NCI-H146 (cell line): ENCODE measurements around the gene RARS2.

Source experiments
- DNase-seq: peaks from one replicate; lab custom pipeline; 2025; lab: John Stamatoyannopoulos, UW

RARS2 gene

DNA sequence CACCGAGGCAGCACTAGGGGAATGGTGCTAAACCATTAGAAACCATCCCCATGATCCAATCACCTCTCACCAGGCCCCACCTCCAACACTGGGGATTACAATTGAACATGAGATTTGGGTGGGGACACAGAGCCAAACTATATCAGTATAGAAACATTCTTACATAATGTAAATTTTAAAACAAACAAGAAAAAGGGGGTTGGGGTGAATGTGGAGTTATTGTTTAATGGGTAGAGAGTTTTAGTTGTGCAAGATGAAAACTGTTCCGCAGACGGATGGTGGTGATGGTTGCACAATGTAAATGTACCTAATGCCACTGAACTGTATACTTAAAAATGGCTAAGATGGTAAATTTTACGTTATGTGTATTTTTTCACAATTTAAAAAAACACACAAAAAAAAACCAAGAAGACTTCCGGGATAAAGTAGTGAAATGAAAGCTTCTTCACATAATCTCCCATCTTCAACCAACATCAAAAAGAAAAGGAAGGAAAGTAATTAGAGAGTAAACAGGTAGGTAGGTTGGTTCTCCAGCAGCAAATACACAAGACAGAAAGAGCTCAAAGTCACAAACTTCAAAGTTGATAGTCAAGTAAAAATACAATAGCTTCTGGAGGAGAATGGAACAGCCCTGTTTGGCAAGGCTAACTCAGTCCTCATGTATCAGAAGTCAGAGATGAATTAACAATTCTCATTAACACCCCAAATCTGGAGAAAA is 16.3 kb downstream of the RARS2 start:
- DNase-seq: no peak

DNA sequence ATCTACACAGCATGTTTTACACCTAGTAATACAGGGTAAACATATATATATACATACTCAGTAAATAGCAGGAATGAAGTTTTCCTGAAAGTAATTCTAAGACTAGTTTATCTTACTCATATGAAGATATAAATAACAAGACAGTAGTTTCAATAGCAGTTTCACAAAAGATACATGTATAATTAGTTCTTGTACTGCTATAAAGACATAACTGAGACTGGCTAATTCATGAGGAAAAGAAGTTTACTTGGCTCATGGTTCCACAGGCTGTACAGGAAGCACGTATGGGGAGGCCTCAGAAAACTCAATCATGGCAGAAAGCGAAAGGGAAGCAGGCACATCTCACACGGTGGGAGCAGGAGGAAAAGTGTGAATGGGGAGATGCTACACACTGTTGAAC is 16.9 kb downstream of the RARS2 start:
- DNase-seq: no peak

DNA sequence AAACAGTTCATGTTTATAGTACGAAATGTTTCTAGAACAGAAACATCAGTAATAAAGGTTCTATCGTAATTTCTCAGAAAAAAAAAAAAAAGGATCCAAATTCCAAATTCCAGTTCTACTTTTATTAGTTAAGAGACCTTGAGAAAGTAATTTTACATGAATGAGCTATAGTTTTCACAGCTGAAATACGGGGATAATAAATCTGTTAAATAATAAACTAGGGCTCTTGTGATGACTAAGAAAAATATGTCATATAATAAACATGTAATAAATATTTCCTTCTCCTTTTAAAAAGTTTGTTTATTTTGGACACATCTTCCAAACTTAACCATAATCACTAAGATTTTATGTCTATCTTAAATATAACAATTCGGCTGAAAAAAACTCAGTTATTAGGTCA is 17.8 kb downstream of the RARS2 start:
- DNase-seq: no peak

DNA sequence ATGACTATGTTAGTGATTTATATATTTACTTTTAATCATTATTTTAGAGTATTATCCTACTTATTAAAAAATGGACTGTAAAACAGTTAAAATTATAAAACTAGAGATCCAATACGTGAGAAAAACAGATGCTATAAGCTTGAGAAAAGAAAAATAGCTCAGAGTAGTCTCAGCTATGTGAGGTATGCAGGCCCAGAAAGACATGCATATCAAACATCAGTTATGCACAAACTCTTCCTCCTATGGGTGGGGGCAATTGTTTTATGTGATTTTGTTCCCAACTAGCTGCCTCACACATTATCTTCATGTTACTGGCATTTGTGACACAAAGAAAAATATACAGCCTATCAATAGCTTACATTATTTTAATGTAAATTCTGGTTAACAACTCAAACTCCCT is 28.8 kb downstream of the RARS2 start:
- no peak for DNase-seq

DNA sequence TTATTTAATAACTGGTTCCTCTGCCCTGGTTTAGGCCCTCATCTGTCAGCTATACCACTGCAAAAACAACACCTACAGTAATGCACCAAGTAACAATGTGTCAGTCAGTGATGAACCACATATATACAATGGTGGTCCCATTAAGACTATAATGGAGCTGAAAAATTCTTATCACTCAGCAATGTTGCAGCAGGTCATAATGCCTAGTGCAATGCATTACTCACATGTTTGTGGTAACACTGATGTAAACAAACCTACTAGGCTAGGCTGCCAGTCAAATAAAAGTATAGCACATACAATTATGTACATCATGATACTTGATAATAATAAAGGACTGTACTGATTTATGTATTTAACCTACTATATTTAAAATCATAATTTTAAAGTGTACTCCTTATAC is 31.3 kb downstream of the RARS2 start:
- no peak for DNase-seq

DNA sequence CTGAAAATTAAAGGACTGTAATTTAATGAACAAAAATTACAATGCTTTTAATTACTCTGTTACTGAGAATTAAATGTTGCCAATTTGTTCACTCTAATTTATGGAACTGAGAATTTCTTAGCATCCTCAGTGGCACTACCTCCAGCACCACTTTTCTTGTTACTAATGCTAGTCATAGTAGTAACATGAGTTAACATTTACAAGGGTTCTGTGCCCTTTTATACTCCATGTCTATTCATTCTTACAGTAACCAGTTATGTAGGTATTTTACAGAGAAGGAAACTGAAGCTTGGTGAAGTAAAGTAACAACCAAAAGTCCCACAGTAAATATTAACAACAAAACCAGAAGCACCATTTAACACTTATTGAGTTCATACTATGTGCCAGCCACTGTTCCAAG is 34.3 kb downstream of the RARS2 start:
- DNase-seq: no peak

DNA sequence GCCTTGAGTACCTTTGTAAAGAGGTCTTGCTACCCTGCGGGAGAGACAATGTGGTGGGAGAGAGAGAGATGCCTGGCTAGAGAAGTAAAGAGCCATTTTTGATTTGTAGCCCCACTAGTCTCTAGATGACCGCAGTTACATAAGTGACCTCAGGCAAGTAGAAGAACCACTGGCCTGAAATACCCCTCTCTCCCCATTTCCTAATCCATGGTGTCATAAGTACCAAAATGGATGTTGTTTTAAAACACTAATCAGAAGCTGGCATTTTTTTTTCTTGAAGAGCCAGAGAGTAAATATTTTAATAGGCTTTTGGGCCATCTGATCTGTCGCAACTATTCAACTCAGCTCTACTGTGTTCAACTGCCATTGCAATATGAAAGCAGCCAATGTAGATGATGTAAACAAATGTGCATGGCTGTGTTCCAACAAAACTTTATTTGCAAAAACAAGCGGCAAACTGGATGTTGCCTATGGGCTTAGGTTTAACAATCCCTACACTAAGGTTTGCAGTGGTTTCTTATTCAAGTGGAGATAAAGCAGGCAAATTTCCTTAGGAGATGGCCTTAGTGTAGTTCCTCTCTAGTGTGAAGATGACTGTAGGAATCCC is 36.5 kb downstream of the RARS2 start:
- DNase-seq: no peak

DNA sequence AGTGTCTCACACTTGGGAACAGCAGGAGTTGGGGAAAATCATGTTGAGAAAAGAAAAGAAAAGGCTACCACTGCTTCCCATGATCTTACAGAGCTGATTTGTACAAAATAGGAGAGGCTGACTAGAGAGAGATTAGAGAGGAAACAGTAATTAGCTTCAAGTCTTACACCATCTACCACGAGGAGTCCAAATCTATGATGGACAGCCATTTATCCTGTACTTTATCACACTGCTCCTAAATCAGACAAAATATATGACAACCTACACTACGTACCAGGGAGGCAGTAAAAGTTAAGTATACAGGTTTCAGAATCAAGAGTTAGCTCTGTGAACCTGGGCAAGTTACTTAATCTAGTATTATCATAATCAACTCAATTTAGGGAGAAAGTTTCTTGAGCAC is 38.0 kb downstream of the RARS2 start:
- no peak for DNase-seq

DNA sequence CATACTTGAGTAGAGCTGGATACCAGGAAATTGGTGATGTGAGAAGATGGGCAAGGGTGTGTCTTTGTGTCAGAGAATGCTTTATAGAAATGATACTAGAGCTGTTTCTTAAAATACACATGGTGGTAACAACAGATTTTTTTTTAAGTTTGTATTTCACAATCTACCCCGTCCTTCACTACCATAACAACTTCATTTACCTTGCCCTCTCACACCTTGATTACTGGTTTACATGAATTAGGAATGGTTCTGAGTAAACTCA is 45.4 kb downstream of the RARS2 start:
- DNase-seq: no peak

DNA sequence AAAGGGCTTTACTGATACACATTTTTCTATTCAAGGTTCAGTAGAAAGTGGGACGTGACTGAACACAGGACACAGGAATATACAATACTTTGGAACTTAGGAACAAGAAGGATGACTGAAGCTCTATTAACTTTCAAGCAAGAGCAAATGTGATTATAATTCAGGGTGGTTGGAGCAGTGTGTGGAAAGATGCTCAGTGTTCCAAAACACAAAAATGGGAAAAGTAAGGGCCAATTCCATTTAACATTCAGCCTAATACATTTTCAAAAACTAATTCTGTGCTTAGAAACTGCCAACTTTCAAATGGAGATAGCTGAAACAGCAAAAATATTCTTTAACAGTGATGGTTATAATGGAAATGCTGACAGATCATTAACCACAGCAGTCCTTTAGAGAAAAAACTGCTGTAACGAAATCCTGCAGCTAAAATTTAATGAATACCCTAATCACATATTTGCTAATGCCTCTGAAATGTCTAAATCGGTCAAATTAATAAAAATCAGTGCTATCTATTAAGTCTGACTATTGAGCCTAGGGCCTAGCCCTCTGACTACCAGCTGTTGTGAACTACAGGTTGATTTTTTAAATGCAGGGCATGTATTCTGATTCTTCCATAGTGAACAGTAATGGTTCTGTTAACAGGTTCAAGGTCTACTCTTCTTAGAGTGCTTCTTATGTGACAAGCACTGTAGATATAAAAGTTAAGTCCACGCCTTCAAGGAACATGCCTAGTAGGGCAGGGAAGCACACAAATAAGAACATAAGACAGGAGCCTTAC is 45.9 kb downstream of the RARS2 start:
- DNase-seq: no peak

DNA sequence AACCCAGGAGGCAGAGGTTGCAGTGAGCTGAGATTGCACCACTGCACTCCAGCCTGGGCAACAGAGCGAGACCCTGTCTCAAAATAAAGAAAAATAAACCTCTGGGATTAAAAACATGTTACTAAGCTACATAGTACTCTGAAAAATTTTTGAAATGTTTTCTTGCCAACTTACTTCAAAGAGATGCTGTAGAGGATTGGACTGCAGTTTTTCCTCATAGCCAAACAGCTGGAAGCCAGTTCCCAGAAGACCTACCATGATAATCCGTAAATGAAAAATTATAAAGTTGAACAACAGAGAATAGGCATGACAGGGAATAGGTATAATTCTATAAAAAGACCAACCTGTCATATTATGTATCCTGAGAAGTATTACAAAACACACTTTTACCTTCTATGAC is 48.0 kb downstream of the RARS2 start:
- no peak for DNase-seq

DNA sequence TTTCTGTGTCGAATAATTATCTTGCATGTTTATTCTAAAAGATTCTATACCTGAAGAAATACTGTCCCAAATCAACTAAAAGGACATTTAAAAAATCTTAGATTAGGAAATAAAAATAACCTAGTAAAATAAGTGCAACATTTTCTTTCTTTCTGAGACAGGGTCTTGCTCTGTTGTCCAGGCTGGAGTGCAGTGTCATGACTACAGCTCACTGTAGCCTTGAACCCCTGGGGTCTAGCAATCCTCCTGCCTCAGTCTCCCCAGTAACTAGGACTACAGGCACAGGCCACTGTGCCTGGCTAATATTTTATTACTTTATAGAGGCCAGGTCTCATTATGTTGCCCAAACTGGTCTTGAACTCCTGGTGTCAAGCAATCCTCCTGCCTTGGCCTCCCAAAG is 48.7 kb downstream of the RARS2 start:
- DNase-seq: no peak

DNA sequence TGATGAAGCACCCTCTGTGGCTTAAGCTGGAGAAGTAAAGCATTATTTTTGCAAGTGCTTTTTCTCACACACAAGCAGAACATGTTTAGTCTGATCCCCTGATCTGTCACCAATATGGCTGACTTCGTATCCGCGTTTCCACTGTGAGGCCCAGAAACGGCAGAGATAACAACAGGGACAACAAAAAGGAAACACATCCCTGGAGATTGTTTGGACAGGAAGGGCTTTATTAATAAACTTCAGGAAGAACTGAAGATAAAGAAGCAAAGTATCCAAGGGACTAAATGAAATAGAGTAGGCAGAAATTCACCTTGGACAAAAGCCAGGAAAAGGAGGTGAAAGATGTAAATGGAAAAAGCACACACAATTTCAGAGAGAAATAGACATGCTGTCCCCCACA is 49.2 kb downstream of the RARS2 start:
- no peak for DNase-seq

DNA sequence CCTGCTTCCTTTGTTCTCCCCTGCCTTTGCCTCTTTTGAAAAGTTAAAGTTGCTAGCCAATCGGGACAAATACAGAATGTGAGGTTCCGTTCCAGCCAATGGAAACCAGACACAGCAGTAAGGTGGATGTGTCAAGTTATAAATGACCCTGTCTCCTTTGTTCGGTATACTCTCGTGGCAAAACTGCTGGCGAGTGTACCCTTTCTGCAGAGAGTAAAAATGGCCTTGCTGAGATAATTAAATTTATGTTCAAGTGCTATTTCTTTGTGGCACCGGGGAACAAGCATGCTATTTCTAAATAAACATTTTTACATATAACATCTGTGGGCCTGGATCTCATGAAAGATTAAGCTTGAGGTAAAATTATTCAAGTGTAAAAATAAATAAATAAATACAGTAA is 50.2 kb downstream of the RARS2 start:
- DNase-seq: no peak

DNA sequence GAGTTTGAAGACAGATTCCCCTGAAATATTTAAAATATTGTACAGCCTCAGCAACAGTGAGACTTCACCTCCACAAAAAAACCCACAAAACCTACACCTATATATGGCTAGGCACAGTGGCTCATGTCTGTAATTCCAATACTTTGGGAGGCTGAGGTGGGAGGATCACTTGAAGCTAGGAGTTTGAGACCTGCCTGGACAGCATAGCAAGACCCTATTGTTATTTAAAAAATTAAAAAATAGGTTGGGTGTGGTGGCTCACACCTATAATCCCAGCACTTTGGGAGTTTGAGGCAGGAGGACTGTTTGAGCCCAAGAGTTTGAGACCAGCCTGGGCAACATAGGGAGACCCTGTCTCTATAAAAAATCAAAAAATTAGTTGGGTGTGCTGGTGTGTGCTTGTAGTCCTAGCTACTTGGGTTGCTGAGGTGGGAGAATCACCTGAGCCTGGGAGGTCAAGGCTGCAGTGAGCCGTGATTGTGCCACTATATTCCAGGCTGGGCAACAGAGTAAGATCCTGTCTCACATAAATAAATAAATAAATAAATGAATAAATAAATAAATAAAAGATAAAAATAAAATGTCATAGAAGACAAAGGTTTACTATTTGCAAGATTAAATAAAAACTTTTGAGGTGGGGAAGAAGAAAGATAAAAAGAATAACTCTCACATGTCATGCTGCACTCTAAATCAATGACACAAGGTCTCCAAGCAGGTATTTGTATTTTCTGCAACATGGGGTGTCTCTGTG is 51.1 kb downstream of the RARS2 start:
- DNase-seq: no peak

DNA sequence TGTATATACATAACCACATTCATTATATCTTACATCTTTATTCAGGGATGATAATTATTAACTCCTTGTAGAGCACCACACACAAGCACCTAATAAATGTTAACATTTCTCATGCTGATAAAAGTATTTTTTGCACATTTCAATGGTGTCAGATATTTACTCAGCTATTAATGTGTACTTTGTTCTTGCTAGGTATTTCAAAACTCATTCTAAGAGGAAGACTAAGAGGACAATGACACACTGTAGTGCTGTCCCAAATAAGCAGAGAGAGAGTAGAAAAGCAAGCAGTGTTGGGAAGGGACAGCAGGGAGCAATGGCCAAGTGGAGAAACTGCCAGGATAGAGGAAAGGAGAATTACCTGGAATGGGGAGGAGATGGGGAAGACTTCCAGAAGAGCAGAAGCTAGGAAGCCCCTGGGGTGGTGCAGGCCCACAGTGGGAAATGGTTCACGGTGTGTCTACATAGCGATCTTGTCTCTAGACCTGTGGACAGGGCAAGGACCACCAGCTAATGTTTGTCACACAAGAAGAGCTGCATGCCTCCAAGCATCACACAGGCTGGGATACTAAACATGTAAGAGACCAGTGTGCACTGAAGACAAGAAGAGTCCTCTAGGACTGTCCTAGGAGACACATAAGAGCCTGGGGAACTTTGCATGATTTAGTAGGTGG is 55.3 kb downstream of the RARS2 start:
- DNase-seq: no peak

DNA sequence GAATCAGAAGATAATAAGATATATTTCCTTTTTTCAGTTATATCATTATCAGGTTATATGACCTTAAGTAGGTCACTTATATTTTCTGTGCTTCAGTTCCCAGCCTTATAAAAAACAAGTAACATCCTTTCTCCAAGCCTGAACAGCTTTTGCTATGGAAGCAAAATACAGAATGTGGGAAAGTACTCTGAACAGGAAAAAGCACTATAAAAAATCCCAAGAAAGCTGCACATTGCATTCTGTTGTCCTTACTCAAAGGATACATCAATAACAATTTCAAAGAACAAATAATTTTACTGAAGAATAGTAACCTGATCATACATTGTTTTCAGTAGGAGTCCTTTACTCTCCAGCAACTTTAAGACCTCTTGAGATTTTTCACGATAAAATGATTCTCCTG is 60.6 kb downstream of the RARS2 start:
- DNase-seq: no peak

DNA sequence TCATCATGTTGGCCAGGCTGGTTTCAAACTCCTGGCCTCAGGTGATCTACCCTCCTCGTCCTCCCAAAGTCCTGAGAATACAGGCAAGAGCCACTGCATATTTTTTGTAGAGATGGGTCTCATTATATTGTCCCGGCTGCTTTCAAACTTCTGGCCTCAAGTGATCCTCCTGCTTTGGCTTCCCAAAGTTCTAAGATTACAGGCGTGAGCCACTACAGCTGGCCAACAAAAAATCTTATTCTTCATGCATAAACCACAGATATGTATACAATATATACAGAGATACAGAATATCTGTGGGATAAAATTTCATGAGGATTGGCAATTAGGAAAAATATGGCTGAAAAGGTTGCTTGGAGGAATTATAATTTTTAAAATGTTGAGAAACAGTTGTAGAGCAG is 67.1 kb downstream of the RARS2 start:
- DNase-seq: no peak

DNA sequence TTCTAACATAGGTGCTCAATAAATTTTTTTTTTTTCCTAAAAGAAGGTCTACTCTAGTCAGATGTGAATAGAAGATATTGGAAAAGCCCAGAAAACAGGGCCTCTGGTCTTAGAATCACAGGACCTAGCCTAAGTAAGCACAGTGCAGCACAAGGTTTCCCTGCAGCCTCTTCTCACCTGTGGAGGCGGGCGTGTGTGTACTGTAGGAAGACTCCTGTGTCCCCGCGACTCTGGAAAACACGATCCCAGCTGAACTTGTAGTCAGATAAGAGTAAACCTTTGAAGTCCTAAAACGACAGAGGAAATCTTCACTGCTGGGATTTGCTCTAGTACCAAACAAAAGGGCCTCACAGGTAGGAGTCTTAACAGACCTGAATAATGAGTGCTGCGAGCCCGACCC is 71.3 kb downstream of the RARS2 start:
- no peak for DNase-seq

DNA sequence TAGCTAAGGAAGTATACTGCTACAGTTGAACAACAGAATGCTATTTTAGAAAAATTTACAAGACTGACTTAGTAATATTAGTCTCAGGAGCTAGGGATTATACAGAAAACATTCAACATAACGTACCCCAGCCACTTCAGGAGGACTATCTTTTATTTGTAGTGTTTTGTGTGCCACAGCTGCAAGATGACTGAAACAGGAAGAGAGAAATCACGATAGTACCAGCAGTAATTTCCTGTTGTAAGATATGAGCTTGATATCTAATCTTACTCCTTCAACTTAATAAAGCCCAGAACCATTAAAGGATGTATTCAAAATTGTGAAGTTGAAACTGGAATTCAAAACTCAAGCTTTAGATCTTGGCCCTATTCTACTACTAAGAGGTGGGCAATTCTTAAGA is 75.0 kb downstream of the RARS2 start:
- no peak for DNase-seq

DNA sequence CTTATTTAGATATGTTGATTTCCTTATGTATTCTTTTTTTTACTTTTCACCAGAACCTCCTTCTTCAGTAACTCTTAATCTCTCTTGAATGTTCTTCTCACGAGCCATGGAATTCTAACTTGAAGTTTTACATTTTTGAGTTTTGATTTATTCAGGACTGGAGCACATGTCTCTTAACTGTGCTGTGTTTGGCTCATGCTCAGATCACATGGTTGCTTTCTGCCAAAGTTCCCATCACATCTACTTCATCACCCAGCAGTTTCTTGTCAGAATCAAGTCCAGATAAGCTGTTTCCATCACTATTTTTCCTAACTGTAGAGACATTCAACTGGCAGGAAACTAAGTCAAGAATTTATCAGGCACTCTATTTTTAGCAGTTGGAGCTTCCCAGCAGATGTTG is 85.3 kb downstream of the RARS2 start:
- no peak for DNase-seq

DNA sequence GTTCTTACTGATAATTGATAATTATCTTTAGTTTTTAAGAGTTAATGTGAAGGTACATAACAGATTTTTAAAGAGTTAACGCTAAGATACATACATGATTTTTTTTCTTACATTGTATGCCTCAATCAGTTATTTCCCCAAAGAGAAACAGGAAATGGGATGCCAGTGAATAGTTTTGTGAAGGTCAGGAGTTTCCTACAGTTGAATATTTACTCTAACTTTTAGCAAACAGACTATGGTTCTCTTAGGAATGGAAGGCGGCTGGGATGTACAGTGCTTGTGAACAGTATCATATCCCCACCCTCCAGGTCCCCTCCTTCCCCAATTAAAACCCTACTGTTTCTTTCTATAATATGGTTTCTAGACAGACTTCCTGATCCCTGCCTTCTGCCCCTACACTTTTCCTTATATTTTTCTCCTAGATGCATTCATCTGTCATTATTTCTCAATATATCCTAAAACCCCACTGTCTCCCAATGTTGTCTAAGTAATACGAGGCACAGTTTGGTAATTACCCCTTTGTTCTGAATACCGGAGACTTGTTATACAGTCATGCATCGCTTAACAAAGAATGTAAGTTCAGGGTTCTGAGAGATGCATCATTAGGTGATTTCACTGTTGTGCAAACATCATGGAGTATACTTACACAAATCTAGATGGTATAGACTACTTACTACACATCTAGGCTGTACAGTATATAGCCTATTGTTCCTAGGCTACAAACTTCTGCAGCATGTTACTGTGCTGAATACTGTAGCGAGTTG is 87.8 kb downstream of the RARS2 start:
- no peak for DNase-seq
